ENCODE results near the gene SUPT6H.
A peak's percentile ranks its signal among the peaks of the same experiment; 100 is the strongest.
"Not testable (repeated sequence)": the region's sequence is repeated elsewhere in the genome, so short reads cannot be mapped to it uniquely, and the experiment has no call there.

SUPT6H gene

DNA sequence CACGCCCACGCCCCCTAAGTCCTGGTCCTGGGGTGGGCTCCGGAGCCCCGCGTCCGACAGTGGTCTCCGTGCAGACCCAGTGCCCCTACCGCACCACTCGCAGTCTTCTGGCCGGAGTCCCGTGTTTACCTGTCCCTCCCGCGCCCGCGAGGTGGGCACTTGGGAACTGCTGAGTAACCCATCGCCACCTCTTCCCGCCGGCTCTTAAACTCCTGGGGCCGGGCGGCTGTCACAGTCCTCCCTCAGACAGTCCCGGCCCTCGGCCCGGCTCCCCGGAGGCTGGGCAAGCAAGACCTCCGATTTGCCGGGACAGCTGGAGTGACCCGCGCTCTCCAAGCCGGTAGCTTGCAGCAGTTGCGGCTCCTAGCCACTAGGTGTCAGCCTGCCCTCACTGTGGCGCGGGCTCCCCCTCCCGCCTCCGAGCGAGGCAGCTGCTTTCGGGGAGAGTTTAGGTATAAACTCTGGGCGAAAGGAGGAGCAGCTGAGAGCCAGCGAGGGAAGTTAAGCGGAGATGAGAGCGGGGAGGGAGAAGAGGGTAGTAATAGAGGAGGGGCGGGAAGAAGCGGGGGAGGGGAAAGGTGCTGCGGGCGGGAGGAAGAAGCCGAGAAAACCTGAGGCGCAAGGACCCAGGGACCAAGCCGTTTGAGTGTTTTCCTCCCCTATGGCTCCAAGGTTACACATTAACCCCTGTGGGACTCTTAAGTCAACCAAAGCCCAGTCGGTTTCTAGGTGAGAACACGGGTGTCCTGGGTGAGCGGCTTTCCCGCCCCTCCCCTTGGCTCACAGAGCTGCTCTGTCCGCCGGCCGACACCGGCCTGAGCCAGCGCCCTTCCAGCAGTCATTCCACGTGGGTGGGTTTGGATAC lies 64.9 kb downstream of the SUPT6H start:
- peak; percentile 89 to 99 (median 94) for DNase-seq
- intact Hi-C loops (cut with DNase I): loop anchor here (1.0 to 5.0 kb wide), 3 partner anchors 23 to 226 kb away; no protein-coding TSS in a partner anchor

DNA sequence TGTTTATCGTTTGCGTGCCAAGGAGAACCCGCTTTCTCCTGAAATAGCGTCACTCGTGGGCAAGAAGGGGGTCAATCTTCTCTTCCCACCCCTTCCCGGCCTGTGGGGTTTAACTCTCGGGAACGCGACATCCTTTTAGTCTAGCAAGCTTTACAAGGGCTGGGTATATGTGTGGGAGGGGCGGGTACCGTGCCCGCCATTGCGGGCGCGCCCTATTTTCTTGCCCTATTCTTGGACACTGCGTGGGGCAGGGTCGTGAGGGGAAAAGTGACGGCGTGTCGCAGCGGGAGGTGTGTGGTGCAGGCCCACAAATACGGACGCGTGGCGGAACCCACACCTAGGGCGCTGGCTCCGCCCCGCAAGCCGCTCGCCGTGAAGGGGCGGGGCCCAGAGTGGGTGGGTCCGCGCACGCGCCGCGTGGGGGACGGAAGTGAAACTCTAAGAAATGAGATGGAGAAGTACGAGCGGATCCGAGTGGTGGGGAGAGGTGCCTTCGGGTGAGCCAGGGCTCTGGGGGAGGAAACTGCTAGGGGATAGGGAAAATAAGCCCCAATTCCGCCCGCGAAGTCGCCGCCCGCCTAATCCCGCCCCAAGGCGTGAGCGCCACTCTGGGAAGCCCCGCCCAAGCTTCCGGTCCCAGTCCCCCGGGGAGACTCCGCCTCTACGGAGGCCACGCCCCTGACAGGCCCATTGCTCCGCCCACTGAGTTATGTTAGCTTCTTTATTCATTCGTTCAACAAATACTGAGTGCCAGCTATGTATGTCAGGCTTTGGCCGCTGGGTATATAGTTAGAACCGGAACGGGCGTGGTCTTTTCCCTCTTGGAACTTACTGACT lies 66.6 kb downstream of the SUPT6H start, which contains the start of gene NEK8:
NEK8 (plus strand) TSS at position 425 of the 837 bp plus-strand sequence; CDS start at position 451, 26 bp downstream.
- intact Hi-C loops (cut with DNase I): loop anchor here (1.0 to 5.0 kb wide), 2 partner anchors 15 to 184 kb away; no protein-coding TSS in a partner anchor
- peak; percentile 83 to 99 (median 94) for DNase-seq

DNA sequence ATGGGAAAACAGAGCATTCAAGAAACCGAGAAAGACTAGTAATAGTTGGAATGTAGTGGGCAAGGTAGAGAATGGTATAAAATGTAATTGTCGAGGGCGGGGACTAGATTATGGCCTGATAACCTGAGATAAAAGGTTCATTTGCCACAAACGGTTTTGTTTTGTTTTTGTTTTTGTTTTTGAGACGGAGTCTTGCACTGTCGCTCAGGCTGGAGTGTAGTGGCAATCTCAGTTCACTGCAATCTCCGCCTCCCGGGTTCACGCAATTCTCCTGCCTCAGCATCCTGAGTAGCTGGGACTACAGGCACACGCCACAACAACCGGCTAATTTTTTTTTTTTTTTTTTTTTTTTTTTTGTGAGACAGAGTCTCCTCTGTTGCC lies 67.9 kb downstream of the SUPT6H start:
- intact Hi-C loops (cut with DNase I): loop anchor here (1.0 to 5.0 kb wide), 2 partner anchors 13 to 182 kb away; no protein-coding TSS in a partner anchor
- DNase-seq: peak in 1 of 10 donors; percentile 44

DNA sequence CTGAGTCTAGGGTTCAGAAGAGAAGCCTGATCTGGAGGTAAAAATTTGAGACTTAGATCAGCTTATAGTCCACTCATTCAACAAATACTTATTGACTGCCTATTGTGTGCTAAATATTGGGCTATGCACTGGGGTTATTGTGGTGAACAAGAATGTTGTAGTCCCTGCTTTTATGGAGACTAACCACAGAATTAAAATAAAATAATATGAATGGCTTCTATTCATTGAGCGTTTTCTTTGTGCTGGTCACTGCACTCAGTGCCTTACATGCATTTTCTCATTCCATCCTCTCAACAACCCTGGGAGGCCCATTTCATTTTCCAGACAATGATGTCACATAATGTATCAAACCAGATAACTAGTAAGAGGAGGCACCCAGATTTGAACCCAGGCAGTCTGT lies 71.3 kb downstream of the SUPT6H start:
- DNase-seq: no peak
- intact Hi-C loops (cut with DNase I): no loop called here

DNA sequence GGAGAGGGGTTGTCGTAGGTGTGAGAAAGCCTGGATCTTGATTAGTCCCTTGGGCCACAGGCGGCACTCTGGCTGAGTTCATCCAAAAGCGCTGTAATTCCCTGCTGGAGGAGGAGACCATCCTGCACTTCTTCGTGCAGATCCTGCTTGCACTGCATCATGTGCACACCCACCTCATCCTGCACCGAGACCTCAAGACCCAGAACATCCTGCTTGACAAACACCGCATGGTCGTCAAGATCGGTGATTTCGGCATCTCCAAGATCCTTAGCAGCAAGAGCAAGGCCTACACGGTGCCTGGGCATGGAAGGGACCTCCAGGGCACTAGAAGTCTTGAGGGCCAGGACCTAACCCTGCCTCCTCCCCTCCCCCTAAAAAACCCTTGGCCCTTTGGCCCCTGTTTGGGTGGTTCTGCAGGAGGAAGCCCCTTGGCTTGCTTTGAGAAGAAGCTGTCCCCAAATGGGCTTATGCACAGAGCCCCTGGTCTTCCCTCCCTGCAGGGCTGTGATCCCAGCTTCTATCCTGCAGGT lies 72.8 kb downstream of the SUPT6H start:
- intact Hi-C loops (cut with DNase I): no loop called here
- DNase-seq: peak in 1 of 10 donors; percentile 82

DNA sequence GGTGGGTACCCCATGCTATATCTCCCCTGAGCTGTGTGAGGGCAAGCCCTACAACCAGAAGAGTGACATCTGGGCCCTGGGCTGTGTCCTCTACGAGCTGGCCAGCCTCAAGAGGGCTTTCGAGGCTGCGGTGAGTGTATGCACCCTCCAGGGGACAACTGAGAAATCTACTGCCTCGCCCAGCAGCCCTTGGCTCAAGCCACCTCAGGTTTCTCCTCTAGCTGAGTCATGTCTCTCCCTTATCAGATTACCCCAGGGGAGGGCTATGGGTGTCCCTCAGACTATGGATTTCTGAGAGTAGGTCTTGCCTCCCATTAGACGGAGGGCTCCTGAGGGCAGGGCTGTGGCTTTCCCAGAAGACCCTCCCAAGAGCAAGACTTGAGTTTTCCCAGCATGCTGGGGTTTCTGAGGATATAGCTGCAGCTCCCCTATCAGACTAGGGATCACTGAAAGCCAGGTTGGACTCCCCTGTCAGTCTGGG lies 73.3 kb downstream of the SUPT6H start:
- intact Hi-C loops (cut with DNase I): no loop called here
- DNase-seq: peak in 2 of 10 donors; percentile 33 to 42

DNA sequence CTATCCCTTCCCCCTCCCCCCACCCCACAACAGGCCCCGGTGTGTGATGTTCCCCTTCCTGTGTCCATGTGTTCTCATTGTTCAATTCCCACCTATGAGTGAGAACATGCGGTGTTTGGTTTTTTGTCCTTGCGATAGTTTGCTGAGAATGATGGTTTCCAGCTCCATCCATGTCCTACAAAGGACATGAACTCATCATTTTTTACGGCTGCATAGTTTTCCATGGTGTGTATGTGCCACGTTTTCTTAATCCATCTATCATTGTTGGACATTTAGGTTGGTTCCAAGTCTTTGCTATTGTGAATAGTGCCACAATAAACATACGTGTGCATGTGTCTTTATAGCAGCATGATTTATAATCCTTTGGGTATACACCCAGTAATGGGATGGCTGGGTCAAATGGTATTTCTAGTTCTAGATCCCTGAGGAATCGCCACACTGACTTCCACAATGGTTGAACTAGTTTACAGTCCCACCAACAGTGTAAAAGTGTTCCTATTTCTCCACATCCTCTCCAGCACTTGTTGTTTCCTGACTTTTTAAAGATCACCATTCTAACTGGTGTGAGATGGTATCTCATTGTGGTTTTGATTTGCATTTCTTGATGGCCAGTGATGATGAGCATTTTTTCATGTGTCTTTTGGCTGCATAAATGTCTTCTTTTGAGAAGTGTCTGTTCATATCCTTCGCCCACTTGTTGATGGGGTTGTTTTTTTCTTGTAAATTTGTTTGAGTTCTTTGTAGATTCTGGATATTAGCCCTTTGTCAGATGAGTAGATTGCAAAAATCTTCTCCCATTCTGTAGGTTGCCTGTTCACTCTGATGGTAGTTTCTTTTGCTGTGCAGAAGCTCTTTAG lies 74.1 kb downstream of the SUPT6H start:
- DNase-seq; intact Hi-C loops (cut with DNase I): not testable (repeated sequence)

DNA sequence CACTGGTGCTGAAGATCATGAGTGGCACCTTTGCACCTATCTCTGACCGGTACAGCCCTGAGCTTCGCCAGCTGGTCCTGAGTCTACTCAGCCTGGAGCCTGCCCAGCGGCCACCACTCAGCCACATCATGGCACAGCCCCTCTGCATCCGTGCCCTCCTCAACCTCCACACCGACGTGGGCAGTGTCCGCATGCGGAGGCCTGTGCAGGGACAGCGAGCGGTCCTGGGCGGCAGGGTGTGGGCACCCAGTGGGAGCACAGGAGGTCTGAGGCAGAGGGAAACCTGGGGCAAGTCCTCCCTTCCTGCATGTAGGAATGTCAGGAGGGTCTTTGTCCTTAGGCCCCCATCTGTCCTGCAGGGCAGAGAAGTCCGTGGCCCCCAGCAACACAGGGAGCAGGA lies 75.3 kb downstream of the SUPT6H start:
- intact Hi-C loops (cut with DNase I): no loop called here
- peak in 1 of 10 donors; percentile 22 for DNase-seq

DNA sequence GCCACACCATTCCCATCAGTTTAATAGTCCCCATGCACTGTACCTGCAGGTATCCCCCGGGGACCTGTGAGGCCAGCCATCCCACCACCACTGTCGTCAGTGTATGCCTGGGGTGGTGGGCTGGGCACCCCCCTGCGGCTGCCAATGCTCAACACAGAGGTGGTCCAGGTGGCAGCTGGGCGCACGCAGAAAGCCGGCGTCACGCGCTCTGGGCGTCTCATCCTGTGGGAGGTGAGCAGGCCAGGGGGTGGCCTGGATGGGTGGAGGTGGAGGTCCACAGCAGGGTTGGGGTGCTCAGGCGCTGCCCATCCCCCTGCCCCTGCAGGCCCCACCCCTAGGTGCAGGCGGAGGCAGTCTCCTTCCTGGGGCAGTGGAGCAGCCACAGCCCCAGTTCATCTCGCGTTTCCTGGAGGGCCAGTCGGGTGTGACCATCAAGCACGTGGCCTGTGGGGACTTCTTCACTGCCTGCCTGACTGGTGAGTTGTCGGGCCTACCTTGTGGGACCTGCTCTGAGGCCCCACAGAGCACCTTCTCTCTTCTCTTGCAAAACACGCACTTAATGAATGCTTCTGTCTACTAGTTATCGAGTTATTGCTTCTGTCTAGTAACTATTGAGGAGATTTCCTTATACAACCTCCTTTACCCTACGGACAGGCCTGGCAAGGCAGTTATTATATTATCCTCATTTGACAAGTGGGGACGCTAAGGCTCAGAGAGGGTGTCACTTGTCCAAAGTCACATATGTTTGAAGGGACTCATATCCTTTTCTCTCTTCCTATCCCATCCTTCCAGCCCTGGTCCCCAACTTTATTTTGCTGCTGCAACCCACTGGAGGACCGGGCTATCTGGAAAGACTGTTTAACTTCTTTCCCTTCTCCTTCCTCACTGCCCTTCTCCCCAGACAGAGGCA lies 76.0 kb downstream of the SUPT6H start:
- peak in 1 of 10 donors; percentile 51 for DNase-seq
- intact Hi-C loops (cut with DNase I): no loop called here

DNA sequence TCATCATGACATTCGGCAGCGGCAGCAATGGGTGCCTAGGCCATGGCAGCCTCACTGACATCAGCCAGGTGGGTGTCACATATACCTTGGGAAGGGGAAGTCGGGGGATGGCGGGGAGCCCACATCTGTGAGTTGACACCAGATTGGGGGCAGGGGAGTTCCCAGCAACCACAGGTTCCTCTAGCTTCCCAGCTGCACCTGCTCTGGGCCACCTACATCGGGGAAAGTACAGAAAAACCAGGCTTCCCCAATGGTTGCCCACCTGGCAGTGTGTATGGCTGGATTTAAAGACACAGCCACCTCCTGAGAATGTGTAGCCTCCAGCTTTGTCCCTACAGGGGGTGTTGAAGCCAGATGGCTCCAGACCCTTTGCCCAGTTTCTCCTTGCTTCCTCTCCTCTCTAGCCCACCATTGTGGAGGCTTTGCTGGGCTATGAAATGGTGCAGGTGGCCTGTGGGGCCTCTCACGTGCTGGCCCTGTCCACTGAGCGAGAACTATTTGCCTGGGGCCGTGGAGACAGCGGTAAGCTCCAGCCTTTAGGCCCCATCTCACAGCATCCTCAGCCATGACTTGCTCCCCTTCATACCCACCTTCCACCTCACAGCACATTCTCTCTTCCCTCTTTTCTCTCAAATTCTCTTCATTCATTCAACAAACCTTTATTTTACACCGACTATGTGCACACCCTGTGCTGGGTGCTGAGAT lies 76.8 kb downstream of the SUPT6H start:
- intact Hi-C loops (cut with DNase I): no loop called here
- DNase-seq: no peak

DNA sequence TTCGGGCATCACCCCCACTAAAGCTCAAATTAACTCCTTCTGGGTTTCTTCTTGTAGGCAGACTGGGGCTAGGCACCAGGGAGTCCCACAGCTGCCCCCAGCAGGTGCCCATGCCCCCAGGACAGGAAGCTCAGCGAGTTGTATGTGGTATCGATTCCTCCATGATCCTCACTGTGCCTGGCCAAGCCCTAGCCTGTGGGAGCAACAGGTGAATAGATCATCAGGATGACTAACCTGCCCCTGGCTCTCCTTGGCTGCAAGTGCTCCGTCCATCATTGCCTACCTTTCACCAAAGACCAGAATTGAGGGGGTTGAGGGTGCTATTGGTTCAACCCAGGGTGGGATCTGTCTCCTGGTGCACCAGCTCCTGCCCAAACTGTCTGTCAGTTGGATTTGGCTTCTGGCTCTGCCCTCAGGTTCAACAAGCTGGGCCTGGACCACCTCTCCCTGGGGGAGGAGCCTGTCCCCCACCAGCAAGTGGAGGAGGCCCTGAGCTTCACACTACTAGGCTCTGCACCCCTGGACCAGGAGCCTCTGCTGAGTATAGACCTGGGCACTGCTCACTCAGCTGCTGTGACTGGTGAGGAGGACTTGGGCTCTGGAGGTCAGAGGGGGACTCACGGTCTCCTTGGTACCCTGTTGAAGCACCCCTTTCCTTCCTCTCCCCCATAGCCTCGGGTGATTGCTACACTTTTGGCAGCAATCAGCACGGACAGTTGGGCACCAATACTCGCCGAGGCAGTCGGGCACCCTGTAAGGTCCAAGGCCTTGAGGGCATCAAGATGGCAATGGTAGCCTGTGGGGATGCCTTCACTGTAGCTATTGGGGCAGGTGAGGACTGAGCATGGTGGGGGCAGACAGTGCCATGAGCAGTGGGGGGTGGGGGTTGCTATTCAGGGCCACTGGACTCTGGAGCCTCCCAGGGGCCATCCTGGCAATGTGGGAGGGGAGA lies 78.7 kb downstream of the SUPT6H start:
- DNase-seq: peak in 2 of 10 donors; percentile 47
- intact Hi-C loops (cut with DNase I): no loop called here

DNA sequence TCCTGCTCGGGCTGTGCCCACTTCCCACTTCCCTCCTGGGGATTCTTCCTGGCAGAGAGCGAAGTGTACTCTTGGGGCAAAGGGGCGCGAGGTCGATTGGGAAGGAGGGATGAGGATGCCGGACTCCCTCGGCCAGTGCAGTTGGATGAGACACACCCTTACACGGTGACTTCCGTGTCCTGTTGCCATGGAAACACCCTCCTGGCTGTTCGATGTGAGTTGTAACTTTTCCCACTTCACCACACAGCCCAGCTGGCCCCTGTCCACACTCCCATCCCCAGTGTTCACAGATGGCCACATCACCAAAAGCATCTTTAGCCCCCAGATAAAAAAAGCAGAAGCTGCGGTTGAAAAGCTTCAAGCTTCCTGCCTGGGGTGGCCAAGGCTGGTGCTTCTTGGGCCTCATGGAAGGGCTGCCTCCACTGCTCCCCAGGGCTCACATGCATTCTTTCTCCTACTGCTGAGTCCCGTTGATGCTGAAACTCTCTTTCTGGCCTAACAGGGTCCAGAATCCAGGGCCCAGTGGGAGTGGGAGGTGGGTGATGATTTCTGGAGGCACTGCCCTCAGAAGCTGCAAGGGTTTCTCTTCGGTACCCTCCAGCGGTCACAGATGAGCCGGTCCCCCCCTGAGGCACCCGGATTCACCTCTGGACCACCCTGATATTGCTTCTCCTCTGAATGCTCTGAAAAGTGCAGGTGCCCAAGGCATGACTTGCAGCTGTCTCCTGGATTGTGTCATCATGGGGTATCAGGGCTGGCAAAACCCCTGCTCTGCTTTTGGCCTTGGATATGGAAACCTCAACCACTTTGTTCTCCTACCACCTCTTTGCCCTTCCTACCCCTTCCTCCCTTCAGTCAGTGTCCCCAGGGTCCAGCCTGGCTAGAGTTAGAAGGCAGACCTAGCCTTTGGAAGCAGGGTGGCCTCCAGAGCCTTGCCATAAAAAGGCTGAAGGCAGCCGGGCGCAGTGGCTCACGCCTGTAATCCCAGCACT lies 79.6 kb downstream of the SUPT6H start:
- peak in 4 of 10 donors; percentile 34 to 87 (median 68) for DNase-seq

DNA sequence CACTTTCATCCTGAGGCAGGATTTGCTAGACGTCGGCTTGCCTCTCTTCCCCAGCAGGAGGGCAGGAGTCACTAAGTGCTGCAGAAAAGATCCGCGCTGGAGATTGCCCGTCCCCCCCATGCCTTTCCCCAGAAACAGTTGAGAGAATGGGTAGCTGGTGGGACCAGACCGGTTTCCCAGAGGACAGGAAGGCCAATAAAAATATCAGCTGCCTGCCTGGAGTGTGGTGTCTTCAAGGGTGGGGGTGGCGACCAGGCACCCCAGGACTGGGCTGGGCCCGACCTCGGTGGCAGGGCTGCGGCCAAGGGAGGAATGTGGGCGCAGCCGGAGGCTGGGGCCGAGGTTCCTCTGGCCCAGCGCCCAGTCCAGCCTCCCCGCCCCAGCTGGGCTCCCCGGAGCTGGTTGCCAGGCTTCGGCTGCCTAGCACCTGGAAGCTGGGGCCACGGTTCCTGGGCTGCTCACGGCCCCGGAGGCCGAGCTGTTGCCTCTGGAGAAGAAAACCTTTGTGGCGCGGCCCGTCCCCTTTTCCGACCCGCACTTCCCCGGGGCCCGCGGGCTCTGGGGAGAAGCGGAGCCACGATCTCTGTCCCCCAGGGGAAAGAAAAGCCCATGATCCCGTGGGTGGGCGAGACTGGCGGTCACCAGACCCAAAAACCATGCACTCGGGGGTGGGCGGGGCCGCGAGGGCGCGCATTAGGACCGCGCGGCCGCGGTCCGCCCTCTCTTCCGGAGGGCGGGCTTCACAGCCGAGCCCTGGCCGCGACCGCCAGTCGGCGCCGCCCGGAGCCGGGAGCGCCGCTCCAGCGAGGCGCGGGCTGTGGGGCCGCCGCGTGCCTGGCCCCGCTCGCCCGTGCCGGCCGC lies 81.5 kb downstream of the SUPT6H start, which contains the start of gene TRAF4:
TRAF4 (plus strand) TSS at position 769 of the 861 bp plus-strand sequence. CDS start 102 bp downstream, outside the sequence.
- peak in 9 of 10 donors; percentile 53 to 94 (median 67) for DNase-seq
- intact Hi-C loops (cut with DNase I): loop anchor here (1.0 kb wide), 1 partner anchor 14 kb away; no protein-coding TSS in a partner anchor

More for the DNA sequence above, 79.6 kb downstream of the SUPT6H start:
- intact Hi-C loops (cut with DNase I): no loop called here
